Spleen (tissue), 11 donors: ENCODE measurements around the gene TMEM38A. TPM values are rescaled to one million over a fixed set of nuclear protein-coding genes. Genes with fewer than 3 reads are reported as not detected.
"Not testable (repeated sequence)": the region's sequence is repeated elsewhere in the genome, so short reads cannot be mapped to it uniquely, and the experiment has no call there.

ENCODE experiments used
- DNase-seq: peaks from one replicate; pipeline ENCODE4 v3.0.0-alpha.2; 2020
- H3K27ac ChIP-seq, 8 donors: fragments of 200-600 bp; sonication (generic) in 7 of 8; 1 replicate in 4 of 8; 2 replicates in 4 of 8; pipeline versions ENCODE4 v1.5.0 to v1.8.0; 2016 to 2021; ENCODE audit warnings: inconsistent platforms in 4 of 8, mild to moderate bottlenecking in 4 of 8, moderate library complexity in 1 of 8
- H3K27me3 ChIP-seq, 7 donors: fragments of 200-600 bp; sonication (generic) in 6 of 7; replicated peaks in 1 of 7; 1 replicate in 4 of 7; 2 replicates in 3 of 7; pipeline versions ENCODE4 v1.5.0 to v1.8.0; 2016 to 2021; ENCODE audit warnings: inconsistent platforms in 3 of 7, mild to moderate bottlenecking in 1 of 7
- H3K36me3 ChIP-seq, 6 donors: fragments of 200-600 bp; sonication (generic) in 5 of 6; 1 replicate in 4 of 6; 2 replicates in 2 of 6; pipeline versions ENCODE4 v1.5.0 to v1.8.0; 2016 to 2021; ENCODE audit warnings: inconsistent platforms in 2 of 6
- H3K4me1 ChIP-seq, 6 donors: fragments of 200-600 bp; sonication (generic) in 5 of 6; 1 replicate in 3 of 6; 2 replicates in 3 of 6; pipeline versions ENCODE4 v1.5.0 to v1.8.0; 2016 to 2021; ENCODE audit warnings: inconsistent platforms in 3 of 6
- H3K4me3 ChIP-seq, 8 donors: fragments of 200-600 bp; sonication (generic) in 7 of 8; 1 replicate in 4 of 8; 2 replicates in 4 of 8; pipeline versions ENCODE4 v1.5.0 to v1.8.0; 2016 to 2021; ENCODE audit warnings: inconsistent platforms in 4 of 8, mild to moderate bottlenecking in 4 of 8, moderate library complexity in 2 of 8
- H3K9me3 ChIP-seq, 8 donors: fragments of 200-600 bp; sonication (generic) in 7 of 8; 1 replicate in 4 of 8; 2 replicates in 4 of 8; pipeline versions ENCODE4 v1.5.0 to v1.8.0; 2016 to 2021; ENCODE audit warnings: inconsistent platforms in 4 of 8
- CTCF ChIP-seq, 11 experiments: fragments of 200-600 bp in 7 of 11; fragments of 450-650 bp in 4 of 11; sonication (generic) in 4 of 11; IDR thresholded peaks in 8 of 11; conservative IDR thresholded peaks in 3 of 11; 1 replicate in 7 of 11; 2 replicates in 4 of 11; pipeline versions ENCODE4 v1.4.0 to v1.8.0; 2016 to 2021; ENCODE audit warnings: antibody characterized with exemption in 11 of 11, inconsistent platforms in 4 of 11, mild to moderate bottlenecking in 1 of 11
- POLR2A ChIP-seq, 3 donors: fragments of 450-650 bp; IDR thresholded peaks; one replicate each; pipeline ENCODE4 v1.5.1; 2017; ENCODE audit warnings: antibody characterized with exemption in 3 of 3, mild to moderate bottlenecking in 1 of 3
- POLR2AphosphoS5 ChIP-seq, 3 donors: sonication (generic); formaldehyde crosslinking; IDR thresholded peaks; one replicate each; pipeline ENCODE4 v1.5.1; 2017; ENCODE audit warnings: antibody characterized with exemption in 3 of 3
- WGBS, 5 donors: extraction: QIAGEN DNeasy Blood & Tissue Kit in 3 of 5; methylation state at CpG; one replicate each; pipeline versions ENCODE4 v1.1.5 to v1.1.7; 2013 to 2018; 5-methylcytosine and 5-hydroxymethylcytosine counted together
- intact Hi-C: fragments of 100-400 bp; cut with DNase I; formaldehyde crosslinking; loops from one replicate; pipeline ENCODE4 v1.15.0; 2023; ENCODE audit warnings: low total_unique reads
- polyA plus RNA-seq, 3 donors: library from polyadenylated mRNA; stranded (reverse); fragments of 200-250 nt; gene quantifications; one replicate each; pipeline ENCODE4 v1.2.1, GENCODE V29; 2013
- total RNA-seq, 7 donors: library from RNA; depleted of rRNA in 3 of 7; stranded (reverse); fragments of >200 nt in 3 of 7; fragmentation: NEBNext Ultra II Directional in 4 of 7; extraction: Animal tissue kit (Norgen Biotek cat#: 25700) in 4 of 7; gene quantifications; one replicate each; pipeline versions ENCODE4 v1.1.0 to v1.2.1, GENCODE V29; 2016 to 2021
- donor health status: healthy with polysubstance abuse.
- donor health status: DM: no; HTN: no; CAD: no; lungs with moderate emphysema.
- donor health status: DM: no; HTN: no; CAD: no.
- donor health status: Bipolar disorder and iron deficiency.
- donor health status: healthy.
- donor health status: DM: no; HTN: no; CAD: no.
- donor health status: DM: yes; HTN: yes; CAD: no.

The TMEM38A gene
- total and polyA plus RNA-seq, 10 donors: 1.5 to 5.4 (median 2.8) TPM

DNA sequence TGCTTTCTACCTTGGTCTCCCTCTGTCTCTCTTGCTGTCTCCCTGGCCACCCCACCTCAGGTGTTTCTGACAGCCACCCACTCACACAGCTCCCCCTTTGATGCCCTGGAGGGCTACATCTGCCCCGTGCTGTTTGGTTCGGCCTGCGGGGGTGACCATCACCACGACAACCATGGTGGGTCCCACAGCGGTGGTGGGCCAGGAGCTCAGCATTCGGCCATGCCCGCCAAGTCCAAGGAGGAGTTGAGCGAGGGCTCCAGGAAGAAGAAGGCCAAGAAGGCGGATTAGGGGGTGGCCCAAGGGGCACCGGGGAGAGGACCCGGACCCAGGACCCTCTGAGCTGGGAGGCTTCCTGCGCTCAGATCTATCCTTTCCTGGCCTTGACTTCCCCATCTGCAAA is 27.1 kb downstream of the TMEM38A start:
- Histone ChIP-seq H3K4me1 (no peaks in the 10 kb centered on the region), H3K9me3 (peaks cover 0 to 21% (median 12%) of the 10 kb centered on the region in 8 donors), H3K4me3 (no peak overlapping the region), H3K36me3 (no peaks in the 10 kb centered on the region), H3K27ac (no peak overlapping the region), H3K27me3 (no peaks in the 10 kb centered on the region)
- no peak for DNase-seq
- 92 to 94% (median 93%) methylated on average over 12 of the region's 12 CpGs for WGBS, 5 donors
- TF ChIP-seq CTCF (IDR thresholded peaks at IDR 0.05 in 8 of 11, conservative IDR thresholded peaks at IDR 0.05 in 3 of 11) (no peak), POLR2AphosphoS5 (IDR thresholded peaks at IDR 0.05) (no peak), POLR2A (IDR thresholded peaks at IDR 0.05) (no peak)
- intact Hi-C loops: no loop called here

- Histone ChIP-seq H3K27me3 (no peaks in the 10 kb centered on the region), H3K4me1 (no peaks in the 10 kb centered on the region), H3K36me3 (no peaks in the 10 kb centered on the region), H3K9me3 (peaks cover 0 to 8% (median 3%) of the 10 kb centered on the region in 8 donors), H3K4me3 (no peak overlapping the region), H3K27ac (no peak overlapping the region)
- 79 to 91% (median 82%) methylated on average over 5 of the region's 5 CpGs for WGBS, 5 donors
- intact Hi-C loops: no loop called here
- TF ChIP-seq CTCF (IDR thresholded peaks at IDR 0.05 in 8 of 11, conservative IDR thresholded peaks at IDR 0.05 in 3 of 11) (no peak), POLR2AphosphoS5 (IDR thresholded peaks at IDR 0.05) (no peak), POLR2A (IDR thresholded peaks at IDR 0.05) (no peak)
- DNase-seq: no peak
Measured at GRCh38 chr19:16698914-16699313, 38.0 kb downstream of the TMEM38A start.

GRCh38 chr19:16702123-16702522 is 41.2 kb downstream of the TMEM38A start:
- Histone ChIP-seq H3K4me1 (no peaks in the 10 kb centered on the region), H3K36me3 (no peaks in the 10 kb centered on the region), H3K27ac (no peak overlapping the region), H3K9me3 (no peaks in the 10 kb centered on the region), H3K4me3 (no peak overlapping the region), H3K27me3 (no peaks in the 10 kb centered on the region)
- intact Hi-C loops: no loop called here
- DNase-seq: no peak
- no peak for TF ChIP-seq POLR2AphosphoS5 (IDR thresholded peaks at IDR 0.05)
- TF ChIP-seq POLR2A (IDR thresholded peaks at IDR 0.05): no peak
- TF ChIP-seq CTCF (IDR thresholded peaks at IDR 0.05 in 8 of 11, conservative IDR thresholded peaks at IDR 0.05 in 3 of 11): no peak
- 54 to 77% (median 72%) methylated on average over 6 of the region's 6 CpGs for WGBS, 5 donors

DNA sequence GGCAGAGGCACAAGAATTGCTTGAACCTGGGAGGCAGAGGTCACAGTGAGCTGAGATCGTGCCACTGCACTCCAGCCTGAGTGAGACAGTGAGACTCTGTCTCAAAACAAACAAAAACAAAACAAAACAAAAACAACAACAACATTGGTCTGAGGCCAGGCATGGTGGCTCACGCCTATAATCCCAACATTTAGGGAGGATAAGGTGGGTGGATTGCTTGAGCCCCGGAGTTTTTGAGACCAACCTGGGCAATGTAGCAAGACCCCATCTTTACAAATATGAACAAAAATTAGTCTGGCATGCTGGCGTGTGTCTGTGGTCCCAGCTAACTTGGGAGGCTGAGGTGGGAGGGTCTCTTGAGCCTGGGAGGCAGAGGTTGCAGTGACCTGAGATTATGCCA is 42.7 kb downstream of the TMEM38A start:
- H3K4me3 ChIP-seq: no peak overlapping the region
- H3K36me3 ChIP-seq: no peaks in the 10 kb centered on the region
- no peaks in the 10 kb centered on the region for H3K27me3 ChIP-seq
- intact Hi-C loops: no loop called here
- no peak overlapping the region for H3K27ac ChIP-seq
- H3K4me1 ChIP-seq: no peaks in the 10 kb centered on the region
- WGBS, 5 donors: 75 to 91% (median 81%) methylated on average over 4 of the region's 4 CpGs
- TF ChIP-seq POLR2AphosphoS5 (IDR thresholded peaks at IDR 0.05) (no peak), POLR2A (IDR thresholded peaks at IDR 0.05) (no peak), CTCF (IDR thresholded peaks at IDR 0.05 in 8 of 11, conservative IDR thresholded peaks at IDR 0.05 in 3 of 11) (no peak)
- H3K9me3 ChIP-seq: no peaks in the 10 kb centered on the region
- no peak for DNase-seq

GRCh38 chr19:16710870-16711269 is 49.9 kb downstream of the TMEM38A start:
- intact Hi-C loops, H3K27ac ChIP-seq, H3K4me3 ChIP-seq, DNase-seq, H3K27me3 ChIP-seq, H3K9me3 ChIP-seq, H3K36me3 ChIP-seq: not testable (repeated sequence)
- peaks cover 0 to 41% (median 9%) of the 10 kb centered on the region in 6 donors for H3K4me1 ChIP-seq

DNA sequence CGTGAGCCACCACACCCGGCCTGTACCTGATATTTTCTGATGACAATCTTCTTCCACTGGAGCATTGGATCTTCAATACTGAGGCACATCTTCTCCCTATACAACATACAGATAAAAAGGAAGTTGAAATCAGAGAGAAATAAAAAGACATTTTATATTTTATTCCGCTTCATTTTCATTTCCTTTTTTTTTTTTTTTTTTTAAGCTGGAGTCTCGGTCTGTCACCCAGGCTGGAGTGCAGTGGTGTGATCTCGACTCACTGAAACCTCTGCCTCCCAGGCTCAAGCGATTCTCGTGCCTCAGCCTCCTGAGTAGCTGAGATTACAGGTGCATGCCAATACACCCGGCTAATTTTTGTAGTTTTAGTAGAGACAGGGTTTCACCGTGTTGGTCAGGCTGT is 51.4 kb downstream of the TMEM38A start:
- H3K36me3 ChIP-seq, H3K27ac ChIP-seq, intact Hi-C loops, H3K27me3 ChIP-seq, DNase-seq, H3K9me3 ChIP-seq, H3K4me3 ChIP-seq: not testable (repeated sequence)
- H3K4me1 ChIP-seq: peaks cover 0 to 41% (median 9%) of the 10 kb centered on the region in 6 donors
- 61 to 68% (median 64%) methylated on average over 9 of the region's 9 CpGs for WGBS, 5 donors
